ENCODE data around the gene KCNG2.

The KCNG2 gene

GRCh38 chr18:79944126-79944731, 146.5 kb downstream of the KCNG2 start:
- DNase-seq = peak; percentile 24

GRCh38 chr18:79944746-79945117, 147.0 kb downstream of the KCNG2 start:
- no peak for DNase-seq

DNA sequence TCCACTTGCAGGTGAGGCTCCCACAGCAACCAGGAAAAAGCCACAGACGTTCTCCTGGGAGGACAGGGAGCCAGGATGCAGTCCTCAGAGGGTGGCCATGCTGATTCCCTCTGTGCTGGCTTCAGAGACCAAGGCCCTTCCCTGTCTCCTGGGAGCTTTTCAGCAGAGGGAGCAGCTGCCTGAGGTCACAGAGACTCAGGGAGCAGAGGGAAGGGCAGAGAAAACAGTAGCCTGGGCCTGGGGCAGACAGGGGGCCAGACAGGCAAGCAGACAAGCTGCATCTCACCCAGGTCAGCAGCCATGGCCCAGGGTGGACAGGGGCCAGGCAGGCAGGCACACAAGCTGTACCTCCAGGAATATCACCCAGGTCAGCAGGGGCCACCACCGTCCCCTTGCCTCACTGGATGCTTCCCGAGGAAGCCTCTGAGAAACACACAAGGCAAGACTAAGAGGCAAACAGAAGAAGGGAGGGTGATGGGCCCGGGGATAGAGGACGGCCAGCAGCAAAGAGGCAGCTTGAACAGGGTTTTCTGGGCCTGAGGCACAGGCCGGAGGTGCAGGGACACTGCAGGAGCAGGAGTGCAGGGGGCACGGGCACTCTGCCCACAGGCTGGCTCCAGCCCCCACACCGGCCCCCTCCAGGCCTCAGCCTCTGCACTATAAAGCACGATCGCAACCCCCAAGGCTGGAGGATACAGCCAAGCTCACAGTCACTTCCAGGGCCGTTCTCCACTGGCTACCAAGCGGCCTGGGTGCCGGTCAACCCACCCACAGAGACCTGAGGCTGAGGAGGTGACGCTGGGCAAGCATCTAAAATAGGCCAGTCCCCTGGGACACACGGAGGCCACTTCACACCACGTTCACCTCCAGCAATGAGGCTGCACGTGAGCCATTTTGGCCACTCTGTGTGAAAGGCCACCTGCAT, 147.6 kb downstream of the KCNG2 start:
- no peak for DNase-seq

GRCh38 chr18:79947054-79947755, 149.5 kb downstream of the KCNG2 start:
- DNase-seq = no peak

- no peak for DNase-seq
Observed at GRCh38 chr18:79947881-79948610, 150.3 kb downstream of the KCNG2 start.

DNA sequence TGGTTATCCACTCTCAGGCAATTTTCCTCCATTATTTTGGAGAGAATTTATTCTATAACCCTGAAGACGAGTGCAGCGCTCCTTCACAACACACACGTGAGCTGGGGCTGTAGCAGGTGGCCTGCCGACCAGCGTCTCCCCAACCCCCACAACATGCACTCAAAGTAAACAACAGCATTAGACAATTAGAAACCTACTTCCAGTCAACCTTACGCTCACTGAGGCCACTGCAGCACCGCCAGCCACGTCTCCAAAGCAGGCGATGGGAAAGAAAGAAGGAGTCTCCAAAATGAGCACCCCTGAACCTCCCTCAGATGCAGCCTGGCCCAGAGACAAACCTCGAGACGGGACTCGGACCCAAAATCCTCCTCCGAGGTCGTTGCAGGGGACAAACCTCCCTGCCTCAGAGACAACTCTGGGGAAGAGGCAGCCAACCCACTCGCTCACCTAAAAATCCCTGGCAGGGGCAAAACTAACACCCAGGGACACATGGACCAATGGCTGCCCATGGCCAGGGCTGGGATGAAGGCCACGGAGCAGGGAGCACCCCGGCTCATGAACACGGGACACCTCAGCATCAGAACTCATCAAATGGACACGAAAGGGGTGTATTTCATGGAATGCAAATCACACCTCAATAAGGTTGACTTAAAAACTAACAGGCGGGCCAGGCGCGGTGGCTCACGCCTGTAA, 151.1 kb downstream of the KCNG2 start:
- DNase-seq = no peak
